Stimulated activated naive CD8-positive, alpha-beta T cell treated with anti-CD3 and anti-CD28 coated beads, Interleukin-15, Interleukin-2, amounts not matched to agents 100 U/mL and 50 U/mL, for 24 hours (primary cell): Measurements from ENCODE around the gene POTEM.
"Not testable (repeated sequence)": the region's sequence is repeated elsewhere in the genome, so short reads cannot be mapped to it uniquely, and the experiment has no call there.

Source experiments
- ATAC-seq: fragments of 150-1000 bp; cut with Tn5 transposase; one replicate; pipeline ENCODE4 v1.10.0; 2021
- DNase-seq: peaks from one replicate; pipeline ENCODE4 v3.0.0; 2021

The POTEM gene

DNA sequence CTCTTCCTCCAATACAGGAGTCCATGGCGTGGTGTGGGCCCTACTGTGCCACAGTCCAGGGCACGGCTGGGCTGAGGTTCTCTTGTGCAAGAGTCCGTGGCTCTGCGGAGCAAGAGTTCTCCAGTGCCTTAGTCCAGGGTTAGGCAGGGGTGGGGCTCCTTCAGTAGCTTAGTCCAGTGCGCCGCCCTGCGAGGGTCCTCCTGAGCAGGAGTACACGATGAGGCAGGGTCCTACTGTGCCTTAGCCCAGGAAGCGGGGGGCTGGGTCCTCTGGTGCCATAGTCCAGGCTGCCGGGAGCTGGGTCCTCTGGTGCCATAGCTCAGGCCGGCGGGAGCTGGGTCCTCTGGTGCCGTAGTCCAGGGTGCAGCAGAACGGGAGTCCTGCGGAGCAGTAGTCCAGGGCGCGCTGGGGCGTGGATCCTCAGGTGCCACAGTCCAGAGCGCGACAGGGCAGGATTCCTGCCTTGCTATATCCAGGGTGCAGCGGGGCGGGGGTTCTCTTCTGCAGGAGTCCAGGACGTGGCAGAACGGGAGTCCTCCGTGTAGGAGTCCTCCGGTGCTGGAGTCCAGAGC lies 69.7 kb downstream of the POTEM start:
- ATAC-seq, DNase-seq: not testable (repeated sequence)

DNA sequence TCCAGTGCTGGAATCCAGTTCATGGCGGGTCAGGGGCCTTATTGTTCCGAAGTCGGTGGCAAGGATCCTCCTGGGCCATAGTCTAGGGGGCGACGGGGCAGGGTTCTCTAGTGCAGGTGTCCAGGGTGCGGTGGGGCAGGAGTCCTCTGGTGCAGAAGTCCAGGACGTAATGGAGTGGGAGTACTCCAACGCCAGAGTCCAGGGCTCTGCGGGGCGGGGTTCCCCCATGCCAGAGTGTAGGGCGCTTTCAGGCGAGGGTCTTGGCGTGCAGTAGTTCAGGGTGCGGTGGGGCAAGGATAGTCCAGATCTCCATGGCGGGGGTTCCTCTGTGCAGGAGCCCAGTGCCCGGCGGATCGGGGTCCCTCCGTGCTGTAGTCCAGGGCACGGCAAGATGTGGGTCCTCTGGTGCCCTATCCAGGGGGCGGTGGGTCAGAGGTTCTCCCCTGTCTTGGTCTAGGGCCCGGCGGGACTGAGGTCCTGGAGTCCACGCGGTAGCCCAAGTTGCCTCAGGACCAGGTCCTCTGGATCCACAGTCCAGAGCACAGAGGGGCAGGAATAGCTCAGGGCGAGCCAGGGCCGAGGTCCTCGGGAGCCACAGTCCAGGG lies 70.9 kb downstream of the POTEM start:
- ATAC-seq, DNase-seq: not testable (repeated sequence)

DNA sequence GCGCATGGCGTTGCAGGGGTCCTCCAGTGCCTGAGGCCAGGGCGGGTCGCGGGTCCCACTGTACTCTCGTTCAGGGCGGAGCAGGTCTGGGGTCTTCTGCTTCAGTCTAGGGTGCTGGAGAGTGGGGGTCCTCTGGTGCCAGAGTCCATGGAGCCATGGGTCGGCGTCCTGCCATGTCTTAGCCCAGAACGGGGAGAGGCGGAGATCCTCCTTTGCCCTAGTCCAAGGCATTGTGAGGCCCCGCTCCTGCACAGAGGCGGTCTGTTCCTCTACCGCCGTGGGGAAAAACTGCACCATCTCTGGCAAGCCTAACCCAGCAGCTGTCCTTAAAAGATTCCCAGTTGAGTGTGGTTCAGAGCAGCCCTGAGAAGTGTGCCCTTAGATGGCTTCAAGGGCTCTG lies 71.6 kb downstream of the POTEM start:
- ATAC-seq, DNase-seq: not testable (repeated sequence)

DNA sequence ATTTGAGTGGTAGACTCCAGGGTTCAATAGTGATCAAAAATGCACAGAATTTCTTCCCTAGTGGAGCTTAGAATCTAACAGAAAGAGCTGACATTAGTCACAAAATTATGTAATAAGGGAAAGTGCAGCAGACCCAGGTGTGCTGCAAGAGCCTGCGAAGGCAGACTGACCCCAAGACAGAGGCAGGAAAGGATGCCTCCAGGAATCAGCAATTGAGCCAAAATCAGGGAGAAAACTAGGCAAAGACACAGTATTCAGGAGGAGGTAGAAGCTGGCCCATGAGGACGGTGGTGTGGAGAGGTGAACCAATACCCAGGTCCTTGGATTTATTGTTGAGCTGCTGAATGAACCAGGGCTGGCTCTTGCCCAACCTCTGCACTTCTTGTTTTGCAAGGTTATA lies 76.2 kb downstream of the POTEM start:
- not testable (repeated sequence) for DNase-seq

More for the DNA sequence above, 76.2 kb downstream of the POTEM start:
- not testable (repeated sequence) for ATAC-seq
